ENCODE measurements around the gene HINFP. TPM values are rescaled to one million over a fixed set of nuclear protein-coding genes. Genes with fewer than 3 reads are reported as not detected.
A peak's percentile ranks its signal among the peaks of the same experiment; 100 is the strongest.

The HINFP gene
- total and polyA plus RNA-seq, 9 of the 15 experiments (the other 6 are each of a cell fraction or from before 2014, with no cell fraction given) = 13.8 to 34.1 (median 22.5) TPM

GRCh38 chr11:119121008-119121810 lies at the start of gene HINFP (continued):
- no peak for TF ChIP-seq NONO (IDR thresholded peaks at IDR 0.05; ENCODE audit: low read depth in 2 of 2, low read length in 1 of 2)
- TF ChIP-seq CHCHD3 (CRISPR knock-in tag; IDR thresholded peaks at IDR 0.05) = peak; percentile 77; the same call in 1 of the 2 replicates
- TF ChIP-seq, protein P1, sequence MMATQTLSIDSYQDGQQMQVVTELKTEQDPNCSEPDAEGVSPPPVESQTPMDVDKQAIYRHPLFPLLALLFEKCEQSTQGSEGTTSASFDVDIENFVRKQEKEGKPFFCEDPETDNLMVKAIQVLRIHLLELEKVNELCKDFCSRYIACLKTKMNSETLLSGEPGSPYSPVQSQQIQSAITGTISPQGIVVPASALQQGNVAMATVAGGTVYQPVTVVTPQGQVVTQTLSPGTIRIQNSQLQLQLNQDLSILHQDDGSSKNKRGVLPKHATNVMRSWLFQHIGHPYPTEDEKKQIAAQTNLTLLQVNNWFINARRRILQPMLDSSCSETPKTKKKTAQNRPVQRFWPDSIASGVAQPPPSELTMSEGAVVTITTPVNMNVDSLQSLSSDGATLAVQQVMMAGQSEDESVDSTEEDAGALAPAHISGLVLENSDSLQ (IDR thresholded peaks at IDR 0.05) = peak; percentile 99
- no peak for TF ChIP-seq FOXM1 (IDR thresholded peaks at IDR 0.05; ENCODE audit: low read depth)
- TF ChIP-seq FOXM1 (CRISPR knock-in tag; IDR thresholded peaks at IDR 0.05; ENCODE audit: low read depth) = no peak; the same call in 1 of the 2 replicates
- TF ChIP-seq FOS (IDR thresholded peaks at IDR 0.05; ENCODE audit: extremely low read depth, insufficient read length) = peak; percentile 92
- TF ChIP-seq CREBBP (IDR thresholded peaks at IDR 0.05; ENCODE audit: low read depth, low read length) = no peak
- no peak for TF ChIP-seq ZNF239 (CRISPR knock-in tag; IDR thresholded peaks at IDR 0.05)
- TF ChIP-seq MTA1 (IDR thresholded peaks at IDR 0.05; ENCODE audit: borderline replicate concordance) = peak; percentile 50; the same call in 1 of the 2 replicates
- no peak for TF ChIP-seq ZNF583 (CRISPR knock-in tag; IDR thresholded peaks at IDR 0.05)
- no peak for TF ChIP-seq PATZ1 (CRISPR knock-in tag; IDR thresholded peaks at IDR 0.05; ENCODE audit: borderline replicate concordance)
- no peak for TF ChIP-seq ATF1 (CRISPR knock-in tag; IDR thresholded peaks at IDR 0.05)
- peak; percentile 84 for TF ChIP-seq ATF1 (tag; IDR thresholded peaks at IDR 0.05)
- no peak for TF ChIP-seq KLF6 (CRISPR knock-in tag; IDR thresholded peaks at IDR 0.05; ENCODE audit: borderline replicate concordance)
- TF ChIP-seq, protein P2, sequence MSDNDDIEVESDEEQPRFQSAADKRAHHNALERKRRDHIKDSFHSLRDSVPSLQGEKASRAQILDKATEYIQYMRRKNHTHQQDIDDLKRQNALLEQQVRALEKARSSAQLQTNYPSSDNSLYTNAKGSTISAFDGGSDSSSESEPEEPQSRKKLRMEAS (CRISPR knock-in tag; IDR thresholded peaks at IDR 0.05) = peak; percentile 98
- no peak for TF ChIP-seq FUS (optimal IDR thresholded peaks at IDR 0.05; ENCODE audit: low read depth, low read length)
- TF ChIP-seq ATF7 (IDR thresholded peaks at IDR 0.05) = peak; percentile 67
- TF ChIP-seq SRSF3 (IDR thresholded peaks at IDR 0.05; ENCODE audit: insufficient read depth, low read length) = no peak
- TF ChIP-seq PTRF (tag; IDR thresholded peaks at IDR 0.05) = peak; percentile 39; the same call in 1 of the 2 replicates
- TF ChIP-seq SAP30 (IDR thresholded peaks at IDR 0.05; ENCODE audit: borderline replicate concordance, insufficient read depth, low read depth, low read length, poor library complexity, severe bottlenecking) = peak; percentile 86
- no peak for TF ChIP-seq FOSL1 (tag; conservative IDR thresholded peaks at IDR 0.05)
- no peak for TF ChIP-seq ZNF699 (CRISPR knock-in tag; IDR thresholded peaks at IDR 0.05; ENCODE audit: insufficient replicate concordance)
- TF ChIP-seq, protein P3, sequence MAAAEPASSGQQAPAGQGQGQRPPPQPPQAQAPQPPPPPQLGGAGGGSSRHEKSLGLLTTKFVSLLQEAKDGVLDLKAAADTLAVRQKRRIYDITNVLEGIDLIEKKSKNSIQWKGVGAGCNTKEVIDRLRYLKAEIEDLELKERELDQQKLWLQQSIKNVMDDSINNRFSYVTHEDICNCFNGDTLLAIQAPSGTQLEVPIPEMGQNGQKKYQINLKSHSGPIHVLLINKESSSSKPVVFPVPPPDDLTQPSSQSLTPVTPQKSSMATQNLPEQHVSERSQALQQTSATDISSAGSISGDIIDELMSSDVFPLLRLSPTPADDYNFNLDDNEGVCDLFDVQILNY (CRISPR knock-in tag; IDR thresholded peaks at IDR 0.05) = peak; percentile 90; the same call in 1 of the 2 replicates
- no peak for TF ChIP-seq SREBF2 (CRISPR knock-in tag; IDR thresholded peaks at IDR 0.05)
